ENCODE measurements around the gene LDHA.
"Not testable (repeated sequence)": the region's sequence is repeated elsewhere in the genome, so short reads cannot be mapped to it uniquely, and the experiment has no call there.

LDHA gene

GRCh38 chr11:18393581-18394274 is 635 bp upstream of the LDHA start:
- peak in 2 of 51 donors; percentile 22 to 28 for DNase-seq

DNA sequence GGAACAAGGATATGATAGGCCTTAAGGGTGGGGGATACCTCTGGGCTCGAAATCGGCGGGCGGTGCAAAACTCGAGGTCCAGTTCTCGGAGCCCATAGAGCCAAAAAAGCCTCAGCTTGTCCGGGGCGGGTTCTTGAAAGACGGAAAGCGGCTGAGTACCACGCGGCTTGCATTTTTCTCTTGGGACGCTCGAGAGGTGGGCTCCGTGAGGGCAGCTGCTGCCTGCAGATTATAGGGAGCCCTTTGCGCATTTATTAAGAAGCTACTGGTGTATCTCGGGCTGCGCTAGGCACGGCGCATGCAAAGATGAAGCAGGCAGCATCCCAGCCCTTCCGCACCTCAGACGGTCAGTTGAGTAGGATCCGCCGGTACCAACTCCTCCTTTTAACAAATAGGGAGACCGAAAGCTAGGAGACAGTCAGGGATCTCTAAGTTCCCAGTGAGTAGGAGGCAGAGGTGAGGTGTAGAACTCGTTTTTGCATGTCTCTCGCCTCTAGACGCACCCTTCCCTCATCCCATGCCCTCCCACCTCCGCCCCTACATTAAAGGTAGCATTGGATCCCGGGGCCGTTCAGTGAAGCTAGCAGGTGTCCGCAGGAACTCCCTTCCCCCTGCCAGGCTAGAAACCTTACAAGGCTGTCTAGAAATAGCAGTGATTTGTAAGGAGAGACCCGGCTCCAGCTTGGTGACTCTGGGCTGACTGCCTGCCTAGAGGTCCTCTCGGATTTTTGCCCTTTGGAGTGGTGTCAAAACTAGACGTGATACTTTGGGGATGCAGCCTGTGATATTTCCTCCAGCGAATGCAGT is 768 bp downstream of the LDHA start:
- peak in 17 of 51 donors; percentile 10 to 80 (median 35) for DNase-seq

- peak; percentile 70 to 98 (median 94) for DNase-seq
These were observed 1.6 kb downstream of the LDHA start for GRCh38 chr11:18395735-18396504.

GRCh38 chr11:18397921-18398320 is 3.6 kb downstream of the LDHA start:
- DNase-seq = no peak

- DNase-seq = not testable (repeated sequence)
These were observed 6.7 kb downstream of the LDHA start for GRCh38 chr11:18401077-18401476.

GRCh38 chr11:18404062-18404461 is 9.7 kb downstream of the LDHA start:
- no peak for DNase-seq

GRCh38 chr11:18407400-18407799 is 13.0 kb downstream of the LDHA start:
- DNase-seq = not testable (repeated sequence)

DNA sequence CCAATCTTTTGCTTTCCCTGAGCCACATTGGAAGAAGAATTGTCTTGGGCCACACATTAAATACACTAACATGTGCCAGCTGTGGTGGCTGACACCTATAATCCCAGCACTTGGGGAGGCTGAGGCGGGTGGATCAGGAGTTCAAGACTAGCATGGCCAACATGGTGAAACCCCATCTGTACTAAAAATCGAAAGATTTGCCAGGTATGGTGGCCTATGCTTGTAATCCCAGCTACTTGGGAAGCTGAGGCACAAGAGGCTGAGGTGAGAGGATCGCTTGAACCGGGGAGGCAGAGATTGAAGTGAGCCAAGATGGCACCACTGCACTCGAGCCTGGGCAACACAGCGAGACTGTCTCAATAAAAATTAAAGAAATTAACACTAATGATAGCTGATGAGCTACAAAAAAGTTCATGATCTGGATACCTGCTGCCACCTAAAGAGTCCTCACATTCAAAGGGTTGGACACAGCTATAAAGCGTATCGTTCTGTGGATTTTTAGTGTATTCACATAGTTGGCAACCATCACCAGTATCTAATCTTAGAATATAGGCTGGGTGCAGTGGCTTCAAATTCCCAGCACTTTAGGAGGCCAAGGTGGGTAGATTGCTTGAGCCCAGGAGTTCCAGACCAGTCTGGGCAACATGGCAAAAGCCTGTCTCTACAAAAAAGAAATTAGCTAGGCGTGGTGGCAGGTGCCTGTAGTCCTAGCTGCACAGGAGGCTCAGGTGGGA is 14.4 kb downstream of the LDHA start:
- no peak for DNase-seq

DNA sequence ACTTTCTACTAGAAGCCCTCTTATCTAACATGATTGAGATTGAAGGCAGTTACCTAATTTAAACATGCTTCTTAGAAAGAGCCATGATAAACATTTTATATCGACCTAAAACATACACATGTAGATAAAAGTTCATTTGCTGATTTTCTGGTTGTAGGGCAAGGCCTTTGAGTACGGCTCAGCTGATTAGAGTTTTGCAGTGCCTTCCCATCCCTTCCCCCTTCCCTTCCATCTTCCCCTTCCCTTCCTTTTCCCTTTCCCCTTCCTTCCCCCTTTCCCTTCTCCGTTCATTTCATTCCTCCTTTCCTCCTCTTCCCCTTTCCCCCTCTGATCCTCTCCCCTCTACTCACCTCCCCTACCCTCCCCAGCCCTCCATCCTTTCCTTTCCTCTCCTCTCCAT is 22.1 kb downstream of the LDHA start:
- no peak for DNase-seq

DNA sequence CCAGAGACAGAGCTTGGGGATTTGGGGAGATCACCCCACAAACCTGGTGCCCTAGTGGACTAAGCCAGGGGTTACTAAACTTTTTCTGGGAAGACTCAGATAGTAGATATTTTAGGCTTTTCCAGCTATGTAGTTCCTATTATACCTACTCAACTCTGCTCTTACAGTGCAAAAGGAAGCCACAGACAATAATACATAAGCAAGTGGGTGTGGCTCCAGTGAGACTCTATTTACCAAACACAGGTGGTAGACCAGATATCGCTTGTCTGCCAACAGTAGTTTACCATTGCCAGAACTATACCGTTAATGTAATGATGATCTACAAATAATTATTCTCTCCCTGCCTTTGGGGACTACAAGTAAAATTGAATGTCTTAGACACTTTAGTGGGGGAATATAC is 24.7 kb downstream of the LDHA start:
- DNase-seq = no peak

GRCh38 chr11:18420067-18420466 is 25.7 kb downstream of the LDHA start:
- no peak for DNase-seq

- DNase-seq = no peak
These were observed 32.9 kb downstream of the LDHA start for GRCh38 chr11:18427240-18427639.

DNA sequence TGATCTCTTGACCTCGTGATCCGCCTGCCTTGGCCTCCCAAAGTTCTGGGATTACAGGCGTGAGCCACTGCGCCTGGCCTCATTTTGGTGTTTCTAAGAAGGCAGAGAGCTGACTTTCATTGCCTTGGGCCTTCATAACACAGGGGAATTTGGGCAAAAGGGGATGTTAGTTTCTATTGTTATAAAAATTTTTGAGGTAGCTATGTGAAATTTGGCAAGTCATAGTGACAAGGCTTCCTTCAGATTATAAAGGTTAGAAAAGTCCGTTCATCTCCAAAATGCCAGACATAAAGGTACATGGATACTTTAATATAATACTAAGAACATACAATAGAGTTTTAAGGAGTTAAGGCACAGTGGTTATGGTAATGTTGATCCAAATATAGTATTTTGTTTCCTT is 35.0 kb downstream of the LDHA start:
- DNase-seq = no peak

GRCh38 chr11:18438691-18439090 is 44.3 kb downstream of the LDHA start:
- no peak for DNase-seq

DNA sequence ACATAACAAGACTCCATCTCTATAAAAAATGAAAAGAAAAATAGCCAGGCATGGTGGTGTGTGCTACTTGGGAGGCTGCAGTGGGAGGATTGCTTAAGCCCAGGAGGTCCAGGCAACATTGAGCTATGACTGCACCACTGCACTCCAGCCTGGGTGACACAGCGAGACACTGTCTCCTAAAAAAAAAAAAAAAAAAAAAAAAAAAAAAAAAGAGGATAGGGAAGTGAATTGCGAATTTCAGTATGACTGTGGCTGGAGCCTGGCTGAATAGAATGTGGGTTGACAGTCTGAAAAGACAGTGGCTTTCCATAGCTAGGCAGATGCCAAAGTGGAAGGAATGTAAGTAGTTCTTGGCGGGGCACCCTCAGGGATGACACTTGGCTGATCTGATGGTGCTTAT is 54.9 kb downstream of the LDHA start:
- no peak for DNase-seq

DNA sequence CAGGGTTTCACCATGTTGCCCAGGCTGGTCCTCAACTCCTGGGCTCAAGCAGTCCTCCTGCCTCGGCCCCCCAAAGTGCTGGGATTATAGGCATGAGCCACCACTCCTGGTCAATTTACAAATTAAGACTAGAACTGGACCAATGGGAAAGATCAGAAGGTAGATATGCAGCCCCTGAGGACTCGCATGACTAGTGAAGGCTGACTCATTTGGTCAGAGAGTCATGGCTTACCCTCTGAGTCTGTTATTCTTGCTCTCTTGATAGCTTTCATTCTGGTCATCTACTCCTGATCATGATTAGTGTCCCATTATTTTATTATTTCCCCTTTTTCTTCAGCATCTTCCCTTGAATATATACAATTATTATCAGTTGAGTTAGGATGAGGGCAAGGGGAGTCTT is 58.6 kb downstream of the LDHA start:
- no peak for DNase-seq

DNA sequence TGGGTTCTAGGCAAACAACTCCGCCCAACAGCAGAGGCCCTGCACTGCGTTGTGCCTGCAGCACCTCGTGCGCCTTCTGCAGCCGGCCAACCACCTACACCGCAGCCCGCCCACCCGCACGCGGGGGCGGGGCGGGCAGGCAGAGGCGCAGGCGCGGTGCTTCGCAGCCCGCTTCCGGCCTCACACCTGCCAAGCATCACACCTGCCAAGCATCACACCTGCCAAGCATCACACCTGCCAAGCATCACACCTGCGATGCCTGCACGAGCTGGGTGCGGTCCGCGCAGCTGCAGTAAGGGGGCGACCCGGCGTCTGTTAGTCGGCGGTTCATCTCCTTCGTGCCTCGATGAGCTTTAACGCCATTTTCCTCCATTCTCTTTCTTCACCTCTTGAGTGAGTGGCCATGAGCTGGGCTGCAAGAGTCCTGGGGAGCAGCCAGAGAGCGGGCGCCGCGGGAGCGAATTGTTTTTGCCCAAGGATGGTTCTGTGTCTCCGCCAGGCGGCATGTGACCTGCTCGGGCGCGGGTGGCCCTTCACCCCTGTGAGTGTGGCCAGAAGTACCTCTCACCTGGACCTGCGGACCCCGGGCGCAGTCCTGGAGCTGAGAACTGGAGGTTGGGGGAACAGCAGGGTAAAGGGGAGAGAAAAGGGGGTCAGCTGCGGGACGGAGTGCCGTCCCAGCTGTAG is 61.5 kb downstream of the LDHA start, which contains the start of gene LDHAL6A:
Gene LDHAL6A, plus strand, starts transcription at position 171 of the 687 bp plus-strand sequence. CDS start 825 bp downstream, outside the sequence.
- no peak for DNase-seq

- DNase-seq = no peak
These were observed 63.1 kb downstream of the LDHA start for GRCh38 chr11:18457450-18457849.

All from hypothalamus (tissue), 51 donors.